HCT116 (cell line): ENCODE data around the gene RBFOX2. TPM values are rescaled to one million over a fixed set of nuclear protein-coding genes. Genes with fewer than 3 reads are reported as not detected.

ENCODE experiments used
- ATAC-seq: fragments of 200-7000 bp; cut with Tn5 transposase; 2 replicates; pipeline ENCODE4 v1.9.1; 2020; ENCODE audit warnings: mild to moderate bottlenecking, moderate library complexity
- BruUV-seq: library from RNA; stranded (reverse); fragments of 400-500 nt; replicated peaks from 2 replicates; lab custom pipeline; 2021; lab: Mats Ljungman, UMichigan
- CTCF ChIA-PET: fragments of 300-600 bp; sonication (Branson Sonifier 250); formaldehyde crosslinking; loops from one replicate; lab custom pipeline; 2021; ENCODE audit warnings: antibody characterized with exemption; lab: Charles Lee
- POLR2A ChIA-PET: fragments of 300-600, 350-600 bp; sonication (Branson Sonifier 250); formaldehyde crosslinking; loops from one replicate; lab custom pipeline; 2021; ENCODE audit warnings: antibody characterized with exemption; lab: Charles Lee
- RAD21 ChIA-PET, 2 experiments: fragments of 300-600 bp; sonication (Branson Sonifier 250); formaldehyde crosslinking; loops; one replicate each; lab custom pipeline; 2023; ENCODE audit warnings: low total read pairs in 2 of 2; ENCODE audit not compliant: uncharacterized antibody in 2 of 2, unreplicated experiment in 2 of 2, low non-redundant PET in 1 of 2; lab: Charles Lee
- DNase-seq: peaks from one replicate; pipeline ENCODE4 v3.0.0-alpha.2; 2010; ENCODE audit warnings: low read depth, low spot score
- H2AFZ ChIP-seq: fragments of 200-600 bp; shearing (Covaris generic), sonication (generic); 2 replicates; pipeline ENCODE4 v1.6.1; 2017; ENCODE audit warnings: low read depth, mixed run types, mixed read lengths, antibody characterized with exemption, low read length; ENCODE audit not compliant: poor library complexity, severe bottlenecking
- H3K27ac ChIP-seq: 2 replicates; pipeline ENCODE4 v1.5.1; 2012; ENCODE audit warnings: low read depth, low read length
- H3K27me3 ChIP-seq: fragments of 200-600 bp; sonication (generic); 2 replicates; pipeline ENCODE4 v1.6.1; 2016; ENCODE audit warnings: mixed run types, low read length, mixed read lengths; ENCODE audit not compliant: insufficient read depth
- H3K36me3 ChIP-seq, 2 experiments: fragments of 200-500 bp in 1 of 2; fragments of 200-600 bp in 1 of 2; sonication (Bioruptor generic) in 1 of 2; sonication (generic) in 1 of 2; 2 replicates each; pipeline versions ENCODE4 v1.5.1 to v1.6.1; 2014 to 2016; ENCODE audit warnings: low read length in 2 of 2, inconsistent platforms in 1 of 2, mixed read lengths in 1 of 2, mixed run types in 1 of 2; ENCODE audit not compliant: insufficient read depth in 2 of 2, control insufficient read depth in 1 of 2
- H3K4me1 ChIP-seq, 2 experiments: fragments of 200-600 bp in 1 of 2; sonication (generic) in 1 of 2; 2 replicates each; pipeline versions ENCODE4 v1.5.1 to v1.6.1; 2012 to 2017; ENCODE audit warnings: low read length in 2 of 2, inconsistent platforms in 1 of 2, mild to moderate bottlenecking in 1 of 2, mixed read lengths in 1 of 2, mixed run types in 1 of 2, moderate library complexity in 1 of 2; ENCODE audit not compliant: insufficient read depth in 2 of 2, control insufficient read depth in 1 of 2
- H3K4me2 ChIP-seq: fragments of 200-600 bp; sonication (generic); 2 replicates; pipeline ENCODE4 v1.6.1; 2017; ENCODE audit warnings: mixed run types, low read length, mixed read lengths
- H3K4me3 ChIP-seq, 2 experiments: fragments of 200-600 bp in 1 of 2; sonication (generic) in 1 of 2; replicated peaks in 1 of 2; 2 replicates each; pipeline ENCODE4 v1.5.1; 2011 to 2016; ENCODE audit warnings: low read length in 2 of 2, control low read depth in 1 of 2, low read depth in 1 of 2, mild to moderate bottlenecking in 1 of 2, mixed read lengths in 1 of 2, mixed run types in 1 of 2
- H3K79me2 ChIP-seq: fragments of 200-600 bp; sonication (generic); 2 replicates; pipeline ENCODE4 v1.6.1; 2017; ENCODE audit warnings: mild to moderate bottlenecking, mixed run types, low read length, moderate library complexity, mixed read lengths; ENCODE audit not compliant: insufficient read depth
- H3K9ac ChIP-seq: fragments of 200-600 bp; sonication (generic); 2 replicates; pipeline ENCODE4 v1.6.1; 2016; ENCODE audit warnings: low read length, mixed read lengths
- H3K9me2 ChIP-seq: fragments of 200-600 bp; sonication (generic), shearing (Covaris generic); 2 replicates; pipeline ENCODE4 v1.6.1; 2017; ENCODE audit warnings: mixed run types, mild to moderate bottlenecking, moderate library complexity; ENCODE audit not compliant: insufficient read depth
- H3K9me3 ChIP-seq, 2 experiments: fragments of 200-500 bp in 1 of 2; fragments of 200-600 bp in 1 of 2; sonication (Bioruptor generic) in 1 of 2; sonication (generic) in 1 of 2; 2 replicates each; pipeline ENCODE4 v1.6.1; 2014 to 2017; ENCODE audit warnings: low read length in 2 of 2, mixed read lengths in 2 of 2, inconsistent platforms in 1 of 2, low read depth in 1 of 2, mild to moderate bottlenecking in 1 of 2, mixed run types in 1 of 2, moderate library complexity in 1 of 2; ENCODE audit not compliant: control insufficient read depth in 1 of 2, insufficient read depth in 1 of 2
- H4K20me1 ChIP-seq: fragments of 200-600 bp; sonication (generic), shearing (Covaris generic); 2 replicates; pipeline ENCODE4 v1.6.1; 2017; ENCODE audit warnings: mixed run types, mild to moderate bottlenecking, moderate library complexity; ENCODE audit not compliant: insufficient read depth
- CBX3 ChIP-seq: IDR thresholded peaks from 2 replicates; pipeline ENCODE4 v1.6.1; 2012; ENCODE audit warnings: low read depth
- CEBPB ChIP-seq: IDR thresholded peaks from 2 replicates; pipeline ENCODE4 v1.6.1; 2012; ENCODE audit warnings: low read depth
- EGR1 ChIP-seq: IDR thresholded peaks from 2 replicates; pipeline ENCODE4 v1.6.1; 2012; ENCODE audit warnings: low read depth
- ELF1 ChIP-seq: IDR thresholded peaks from 2 replicates; pipeline ENCODE4 v1.6.1; 2012; ENCODE audit warnings: low read depth, borderline replicate concordance
- EZH2 ChIP-seq: fragments of 200-600 bp; sonication (generic); IDR thresholded peaks from 2 replicates; pipeline ENCODE4 v1.6.1; 2017; ENCODE audit warnings: antibody characterized with exemption, mixed run types
- EZH2phosphoT487 ChIP-seq: fragments of 200-600 bp; IDR thresholded peaks from 2 replicates; pipeline ENCODE4 v1.6.1; 2018; ENCODE audit warnings: antibody characterized with exemption, borderline replicate concordance
- FOSL1 ChIP-seq: IDR thresholded peaks from 2 replicates; pipeline ENCODE4 v1.6.1; 2012; ENCODE audit warnings: low read depth
- JUND ChIP-seq: IDR thresholded peaks from 2 replicates; pipeline ENCODE4 v1.6.1; 2012
- POLR2AphosphoS5 ChIP-seq: IDR thresholded peaks from 2 replicates; pipeline ENCODE4 v1.6.1; 2011; ENCODE audit warnings: mild to moderate bottlenecking, low read depth, low read length, moderate library complexity
- RAD21 ChIP-seq: IDR thresholded peaks from 2 replicates; pipeline ENCODE4 v1.6.1; 2012; ENCODE audit warnings: low read depth, mild to moderate bottlenecking
- YY1 ChIP-seq: IDR thresholded peaks from 2 replicates; pipeline ENCODE4 v1.6.1; 2011; ENCODE audit warnings: low read length, low read depth, moderate library complexity, mild to moderate bottlenecking; ENCODE audit not compliant: insufficient replicate concordance; ENCODE audit errors: extremely low read depth
- ZFX ChIP-seq: fragments of 450-650 bp; IDR thresholded peaks from 2 replicates; pipeline ENCODE4 v1.6.1; 2017
- ZNF274 ChIP-seq: fragments of 200-500 bp; sonication (Bioruptor generic); IDR thresholded peaks from 2 replicates; pipeline ENCODE4 v1.6.1; 2014; ENCODE audit warnings: mild to moderate bottlenecking, low read depth, low read length, inconsistent platforms
- intact Hi-C: fragments of 100-400 bp; cut with micrococcal nuclease; formaldehyde crosslinking; loops from 2 replicates; pipeline ENCODE4 v1.10.0; 2022
- total RNA-seq: library from RNA; stranded (reverse); gene quantifications from one replicate; pipeline ENCODE4 v1.2.1, GENCODE V29; 2021; ENCODE audit not compliant: unreplicated experiment
- TF ChIP-seq, protein P1 (sequence below): IDR thresholded peaks from 2 replicates; pipeline ENCODE4 v1.6.1; 2012; ENCODE audit warnings: low read depth
- TF ChIP-seq, protein P2 (sequence below): IDR thresholded peaks from 2 replicates; pipeline ENCODE4 v1.6.1; 2011; ENCODE audit warnings: mild to moderate bottlenecking, low read length, moderate library complexity; ENCODE audit not compliant: insufficient replicate concordance; ENCODE audit errors: extremely low read depth
- TF ChIP-seq, protein P3 (sequence below): IDR thresholded peaks from 2 replicates; pipeline ENCODE4 v1.6.1; 2012
- TF ChIP-seq, protein P4 (sequence below): IDR thresholded peaks from 2 replicates; pipeline ENCODE4 v1.6.1; 2012

Gene RBFOX2
- total RNA-seq, 1 experiment from 2014 or later, result 83.9 TPM

DNA sequence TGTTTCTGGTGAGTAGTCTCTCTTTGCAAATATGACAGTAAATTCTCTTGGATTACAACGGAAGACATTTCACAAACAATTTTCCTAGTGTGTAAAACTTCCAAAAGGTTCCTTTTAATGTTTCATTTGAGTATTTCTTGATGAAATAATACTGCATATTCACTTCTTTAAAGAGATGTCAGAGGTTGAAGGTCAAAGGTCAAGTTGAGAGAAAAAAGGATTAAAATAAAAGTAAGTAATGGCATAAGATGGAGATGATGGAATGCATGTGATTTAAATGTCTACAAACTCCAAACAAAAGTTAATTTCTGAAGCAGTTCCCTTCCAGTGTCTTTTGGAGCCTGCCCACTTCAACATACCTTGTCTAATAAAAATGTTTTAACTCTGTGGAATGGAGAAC, 270.2 kb downstream of the RBFOX2 start:
- no peak overlapping the region for H3K9ac ChIP-seq
- ATAC-seq (no peak), DNase-seq (no peak)
- no peaks in the 10 kb centered on the region for H3K9me2 ChIP-seq
- H3K4me1 ChIP-seq, result no peaks in the 10 kb centered on the region
- no peaks in the 10 kb centered on the region for H3K9me3 ChIP-seq
- H3K27me3 ChIP-seq, result no peaks in the 10 kb centered on the region
- H3K27ac ChIP-seq, result no peak overlapping the region
- no peaks in the 10 kb centered on the region for H3K79me2 ChIP-seq
- no TSS peak for BruUV-seq
- no peaks in the 10 kb centered on the region for H4K20me1 ChIP-seq
- H2AFZ ChIP-seq, result no peak overlapping the region
- TF ChIP-seq FOSL1 (no peak), CEBPB (no peak), CBX3 (no peak), EGR1 (no peak), RAD21 (no peak), ZFX (no peak), YY1 (no peak), ZNF274 (no peak), EZH2 (no peak), POLR2AphosphoS5 (no peak), ELF1 (no peak), JUND (no peak), EZH2phosphoT487 (no peak)
- TF ChIP-seq, protein P1, sequence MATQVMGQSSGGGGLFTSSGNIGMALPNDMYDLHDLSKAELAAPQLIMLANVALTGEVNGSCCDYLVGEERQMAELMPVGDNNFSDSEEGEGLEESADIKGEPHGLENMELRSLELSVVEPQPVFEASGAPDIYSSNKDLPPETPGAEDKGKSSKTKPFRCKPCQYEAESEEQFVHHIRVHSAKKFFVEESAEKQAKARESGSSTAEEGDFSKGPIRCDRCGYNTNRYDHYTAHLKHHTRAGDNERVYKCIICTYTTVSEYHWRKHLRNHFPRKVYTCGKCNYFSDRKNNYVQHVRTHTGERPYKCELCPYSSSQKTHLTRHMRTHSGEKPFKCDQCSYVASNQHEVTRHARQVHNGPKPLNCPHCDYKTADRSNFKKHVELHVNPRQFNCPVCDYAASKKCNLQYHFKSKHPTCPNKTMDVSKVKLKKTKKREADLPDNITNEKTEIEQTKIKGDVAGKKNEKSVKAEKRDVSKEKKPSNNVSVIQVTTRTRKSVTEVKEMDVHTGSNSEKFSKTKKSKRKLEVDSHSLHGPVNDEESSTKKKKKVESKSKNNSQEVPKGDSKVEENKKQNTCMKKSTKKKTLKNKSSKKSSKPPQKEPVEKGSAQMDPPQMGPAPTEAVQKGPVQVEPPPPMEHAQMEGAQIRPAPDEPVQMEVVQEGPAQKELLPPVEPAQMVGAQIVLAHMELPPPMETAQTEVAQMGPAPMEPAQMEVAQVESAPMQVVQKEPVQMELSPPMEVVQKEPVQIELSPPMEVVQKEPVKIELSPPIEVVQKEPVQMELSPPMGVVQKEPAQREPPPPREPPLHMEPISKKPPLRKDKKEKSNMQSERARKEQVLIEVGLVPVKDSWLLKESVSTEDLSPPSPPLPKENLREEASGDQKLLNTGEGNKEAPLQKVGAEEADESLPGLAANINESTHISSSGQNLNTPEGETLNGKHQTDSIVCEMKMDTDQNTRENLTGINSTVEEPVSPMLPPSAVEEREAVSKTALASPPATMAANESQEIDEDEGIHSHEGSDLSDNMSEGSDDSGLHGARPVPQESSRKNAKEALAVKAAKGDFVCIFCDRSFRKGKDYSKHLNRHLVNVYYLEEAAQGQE, result no peak
- TF ChIP-seq, protein P2, sequence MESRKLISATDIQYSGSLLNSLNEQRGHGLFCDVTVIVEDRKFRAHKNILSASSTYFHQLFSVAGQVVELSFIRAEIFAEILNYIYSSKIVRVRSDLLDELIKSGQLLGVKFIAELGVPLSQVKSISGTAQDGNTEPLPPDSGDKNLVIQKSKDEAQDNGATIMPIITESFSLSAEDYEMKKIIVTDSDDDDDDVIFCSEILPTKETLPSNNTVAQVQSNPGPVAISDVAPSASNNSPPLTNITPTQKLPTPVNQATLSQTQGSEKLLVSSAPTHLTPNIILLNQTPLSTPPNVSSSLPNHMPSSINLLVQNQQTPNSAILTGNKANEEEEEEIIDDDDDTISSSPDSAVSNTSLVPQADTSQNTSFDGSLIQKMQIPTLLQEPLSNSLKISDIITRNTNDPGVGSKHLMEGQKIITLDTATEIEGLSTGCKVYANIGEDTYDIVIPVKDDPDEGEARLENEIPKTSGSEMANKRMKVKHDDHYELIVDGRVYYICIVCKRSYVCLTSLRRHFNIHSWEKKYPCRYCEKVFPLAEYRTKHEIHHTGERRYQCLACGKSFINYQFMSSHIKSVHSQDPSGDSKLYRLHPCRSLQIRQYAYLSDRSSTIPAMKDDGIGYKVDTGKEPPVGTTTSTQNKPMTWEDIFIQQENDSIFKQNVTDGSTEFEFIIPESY, result no peak
- TF ChIP-seq, protein P3, sequence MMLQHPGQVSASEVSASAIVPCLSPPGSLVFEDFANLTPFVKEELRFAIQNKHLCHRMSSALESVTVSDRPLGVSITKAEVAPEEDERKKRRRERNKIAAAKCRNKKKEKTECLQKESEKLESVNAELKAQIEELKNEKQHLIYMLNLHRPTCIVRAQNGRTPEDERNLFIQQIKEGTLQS, result no peak
- TF ChIP-seq, protein P4, sequence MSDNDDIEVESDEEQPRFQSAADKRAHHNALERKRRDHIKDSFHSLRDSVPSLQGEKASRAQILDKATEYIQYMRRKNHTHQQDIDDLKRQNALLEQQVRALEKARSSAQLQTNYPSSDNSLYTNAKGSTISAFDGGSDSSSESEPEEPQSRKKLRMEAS, result no peak
- H3K4me3 ChIP-seq, result no peak overlapping the region
- H3K36me3 ChIP-seq, result peaks cover 5 to 7% of the 10 kb centered on the region in 2 experiments
- POLR2A ChIA-PET, result no interaction called here
- intact Hi-C loops, result no loop called here
- CTCF ChIA-PET, result no interaction called here
- no peak overlapping the region for H3K4me2 ChIP-seq
- RAD21 ChIA-PET, result no interaction called here
